IPS-18a (cell line): ENCODE measurements around the gene NCK2.

Source experiments
- H3K27ac ChIP-seq: one replicate; pipeline ENCODE4 v1.5.1; 2013; ENCODE audit warnings: low read length
- H3K27me3 ChIP-seq: one replicate; pipeline ENCODE4 v1.6.1; 2013; ENCODE audit warnings: mild to moderate bottlenecking, low read length; ENCODE audit not compliant: control insufficient read depth, insufficient read depth
- H3K36me3 ChIP-seq: one replicate; pipeline ENCODE4 v1.6.1; 2013; ENCODE audit warnings: low read depth, low read length; ENCODE audit not compliant: control insufficient read depth
- H3K4me1 ChIP-seq: one replicate; pipeline ENCODE4 v1.6.1; 2013; ENCODE audit warnings: low read depth, low read length; ENCODE audit not compliant: control insufficient read depth
- H3K4me3 ChIP-seq: one replicate; pipeline ENCODE4 v1.5.1; 2013; ENCODE audit warnings: low read length
- H3K9ac ChIP-seq: one replicate; pipeline ENCODE4 v1.6.1; 2013; ENCODE audit warnings: mild to moderate bottlenecking, low read length, moderate library complexity
- H3K9me3 ChIP-seq: one replicate; pipeline ENCODE4 v1.6.1; 2013; ENCODE audit warnings: low read depth, low read length; ENCODE audit not compliant: control insufficient read depth

Gene NCK2

DNA sequence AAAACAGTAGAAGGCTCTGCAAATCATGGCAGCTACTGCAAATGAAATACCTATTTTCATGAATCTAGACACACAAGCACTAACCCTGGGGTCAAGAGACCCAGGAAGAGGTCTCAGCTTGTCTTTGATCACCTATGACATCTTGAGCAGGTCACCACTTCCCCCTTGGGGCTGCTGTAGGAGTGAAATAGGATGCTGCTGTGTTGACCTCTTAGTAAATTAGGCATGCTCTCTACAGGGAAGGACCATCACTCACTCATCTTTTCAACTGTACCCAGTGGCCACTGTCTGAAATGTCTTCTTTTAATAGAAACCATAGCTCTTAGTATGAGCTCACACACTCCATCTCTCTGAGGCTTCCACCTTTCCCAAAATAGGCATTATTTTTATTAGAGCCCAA lies 83.8 kb downstream of the NCK2 start:
- no peaks in the 10 kb centered on the region for H3K27me3 ChIP-seq
- H3K9me3 ChIP-seq = peaks cover 5% of the 10 kb centered on the region
- H3K9ac ChIP-seq = no peak overlapping the region
- no peak overlapping the region for H3K27ac ChIP-seq
- no peak overlapping the region for H3K4me3 ChIP-seq
- no peaks in the 10 kb centered on the region for H3K36me3 ChIP-seq
- H3K4me1 ChIP-seq = no peaks in the 10 kb centered on the region

DNA sequence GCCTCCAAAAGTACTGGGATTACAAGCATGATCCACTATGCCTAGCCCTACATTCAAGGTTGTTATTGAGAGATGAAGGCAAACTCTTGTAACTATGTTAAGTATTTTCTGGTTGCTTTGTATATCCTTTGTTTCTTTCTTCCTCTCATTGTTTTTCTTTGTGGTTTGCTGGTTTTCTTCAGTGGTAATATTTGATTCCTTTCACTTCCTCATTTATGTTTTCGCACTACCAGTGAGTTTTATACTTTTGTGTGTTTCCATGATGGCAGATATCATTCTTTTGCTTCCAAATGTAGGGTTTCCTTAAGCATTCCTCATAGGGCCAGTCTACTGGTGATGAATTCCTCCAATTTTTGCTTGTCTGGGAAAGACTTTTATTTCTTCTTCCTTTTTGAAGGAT lies 90.2 kb downstream of the NCK2 start:
- Histone ChIP-seq H3K4me1 (peaks cover 11% of the 10 kb centered on the region), H3K27ac (no peak overlapping the region), H3K9ac (no peak overlapping the region), H3K27me3 (no peaks in the 10 kb centered on the region), H3K9me3 (peaks cover 5% of the 10 kb centered on the region), H3K4me3 (no peak overlapping the region), H3K36me3 (no peaks in the 10 kb centered on the region)

DNA sequence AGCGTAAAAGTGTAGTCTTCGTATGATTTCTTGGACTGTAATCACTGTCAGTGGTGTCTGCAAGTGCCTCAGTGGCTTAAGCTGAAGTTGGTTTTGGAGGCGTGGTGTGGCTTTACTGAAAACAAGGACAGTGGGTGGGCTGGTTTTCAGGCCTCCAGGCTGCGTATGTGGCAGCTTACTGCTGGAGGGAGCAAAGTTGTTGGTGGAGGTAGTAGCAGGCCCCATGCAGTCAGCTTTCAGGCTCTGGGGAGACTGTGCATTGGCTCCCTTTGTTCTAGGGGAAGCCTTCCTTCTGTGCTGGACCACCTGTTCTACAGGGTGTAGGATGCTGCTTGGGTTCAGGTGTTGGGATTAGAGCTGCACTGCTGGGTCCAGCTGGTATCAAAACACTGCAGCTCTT lies 91.6 kb downstream of the NCK2 start:
- no peak overlapping the region for H3K9ac ChIP-seq
- no peaks in the 10 kb centered on the region for H3K36me3 ChIP-seq
- no peaks in the 10 kb centered on the region for H3K27me3 ChIP-seq
- H3K4me1 ChIP-seq = peaks cover 15% of the 10 kb centered on the region
- H3K9me3 ChIP-seq = peaks cover 5% of the 10 kb centered on the region
- H3K4me3 ChIP-seq = no peak overlapping the region
- no peak overlapping the region for H3K27ac ChIP-seq

DNA sequence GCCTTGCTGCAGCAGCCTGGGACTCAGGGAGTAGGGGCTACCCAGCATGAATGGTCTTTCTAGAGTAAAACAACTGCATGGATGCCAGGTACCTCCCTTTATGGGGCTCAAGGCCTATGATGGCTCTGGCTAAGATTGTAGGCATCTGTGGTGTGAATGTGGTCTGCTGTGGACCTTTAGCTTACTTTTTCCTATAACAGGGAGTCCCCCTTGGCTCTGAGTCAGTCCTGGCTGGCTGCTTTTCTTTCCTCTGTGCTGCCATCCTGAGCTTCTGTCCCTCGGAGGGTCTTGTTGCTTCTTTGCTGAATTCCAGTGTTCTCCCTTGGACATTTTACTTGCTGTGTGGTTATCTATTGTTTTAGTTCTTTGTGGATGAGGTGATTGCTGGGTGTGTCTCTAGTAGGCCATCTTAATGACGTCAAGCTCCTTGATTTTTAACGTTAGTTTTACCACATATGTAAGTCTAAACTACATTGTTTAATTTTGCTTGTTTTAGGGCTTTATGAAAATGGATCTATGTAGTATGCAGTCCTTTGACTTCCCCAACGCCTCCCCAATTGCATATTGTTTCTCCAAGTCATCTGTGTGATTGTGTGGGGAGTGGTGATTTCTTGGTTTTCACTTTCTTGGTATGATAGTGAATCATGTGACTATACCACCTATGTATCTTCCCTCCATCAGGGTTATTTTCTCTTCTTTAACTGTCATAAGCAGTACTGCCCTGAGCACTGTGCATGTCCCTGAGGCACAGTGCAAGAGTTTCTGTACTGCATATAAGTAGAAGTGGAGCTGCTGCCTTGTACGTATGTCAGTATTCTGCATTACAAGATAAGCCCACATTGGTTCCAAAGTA lies 92.4 kb downstream of the NCK2 start:
- no peak overlapping the region for H3K9ac ChIP-seq
- H3K9me3 ChIP-seq = peaks cover 3% of the 10 kb centered on the region
- peaks cover 15% of the 10 kb centered on the region for H3K4me1 ChIP-seq
- no peak overlapping the region for H3K4me3 ChIP-seq
- H3K27me3 ChIP-seq = no peaks in the 10 kb centered on the region
- no peaks in the 10 kb centered on the region for H3K36me3 ChIP-seq
- H3K27ac ChIP-seq = no peak overlapping the region

DNA sequence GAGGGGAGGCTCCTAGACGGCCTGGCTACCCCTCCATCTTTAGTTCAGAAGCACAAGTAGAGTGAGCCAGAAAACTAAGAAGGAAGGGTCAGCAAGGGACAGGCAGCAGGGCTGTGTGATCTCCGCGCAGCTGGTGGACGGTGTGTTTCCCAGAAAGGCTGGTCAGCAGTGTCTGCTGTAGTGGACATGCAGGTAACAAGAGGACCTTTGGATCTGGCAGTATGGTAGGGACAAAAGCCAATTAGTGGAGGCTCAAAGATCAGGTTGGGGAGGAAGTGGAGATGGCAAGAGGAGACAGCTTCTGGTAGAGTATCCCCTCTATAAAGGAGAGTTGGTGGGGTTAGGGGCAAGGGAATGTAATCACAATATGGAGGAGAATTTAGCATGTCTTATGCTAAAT lies 95.1 kb downstream of the NCK2 start:
- no peaks in the 10 kb centered on the region for H3K9me3 ChIP-seq
- H3K27me3 ChIP-seq = no peaks in the 10 kb centered on the region
- no peak overlapping the region for H3K4me3 ChIP-seq
- H3K36me3 ChIP-seq = no peaks in the 10 kb centered on the region
- no peak overlapping the region for H3K9ac ChIP-seq
- H3K27ac ChIP-seq = no peak overlapping the region
- H3K4me1 ChIP-seq = peaks cover 22% of the 10 kb centered on the region

- H3K27ac ChIP-seq = no peak overlapping the region
- no peaks in the 10 kb centered on the region for H3K27me3 ChIP-seq
- H3K9me3 ChIP-seq = no peaks in the 10 kb centered on the region
- H3K4me1 ChIP-seq = peaks cover 22% of the 10 kb centered on the region
- H3K36me3 ChIP-seq = no peaks in the 10 kb centered on the region
- no peak overlapping the region for H3K9ac ChIP-seq
- H3K4me3 ChIP-seq = no peak overlapping the region
Measured at GRCh38 chr2:105840933-105841332, 96.2 kb downstream of the NCK2 start.

DNA sequence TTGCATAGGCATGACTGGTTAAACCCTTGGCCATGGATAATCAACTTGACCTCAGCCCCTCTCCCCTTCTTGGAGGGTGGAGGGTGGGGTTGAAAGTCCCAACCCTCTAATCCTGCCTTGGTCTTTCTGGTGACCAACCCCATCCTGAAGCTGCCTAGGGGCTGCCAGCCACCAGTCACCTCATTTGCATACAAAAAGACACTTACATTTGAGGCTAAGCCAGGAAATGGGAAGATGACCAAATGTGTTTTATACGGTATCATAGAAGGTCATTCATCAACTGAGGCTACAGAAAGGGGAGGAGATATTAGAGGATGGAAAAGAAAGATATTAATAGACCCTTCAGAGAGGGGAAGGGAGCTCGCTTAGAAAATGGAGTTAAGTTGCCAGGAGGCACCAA lies 96.8 kb downstream of the NCK2 start:
- Histone ChIP-seq H3K9ac (no peak overlapping the region), H3K9me3 (no peaks in the 10 kb centered on the region), H3K27me3 (no peaks in the 10 kb centered on the region), H3K36me3 (no peaks in the 10 kb centered on the region), H3K27ac (no peak overlapping the region), H3K4me3 (no peak overlapping the region), H3K4me1 (peaks cover 22% of the 10 kb centered on the region)

- no peaks in the 10 kb centered on the region for H3K9me3 ChIP-seq
- peaks cover 22% of the 10 kb centered on the region for H3K4me1 ChIP-seq
- no peak overlapping the region for H3K27ac ChIP-seq
- no peaks in the 10 kb centered on the region for H3K36me3 ChIP-seq
- no peak overlapping the region for H3K4me3 ChIP-seq
- H3K9ac ChIP-seq = no peak overlapping the region
- H3K27me3 ChIP-seq = no peaks in the 10 kb centered on the region
Measured at GRCh38 chr2:105842555-105842954, 97.8 kb downstream of the NCK2 start.

GRCh38 chr2:105843476-105844374 lies 99.0 kb downstream of the NCK2 start:
- H3K4me1 ChIP-seq = peaks cover 19% of the 10 kb centered on the region
- no peaks in the 10 kb centered on the region for H3K9me3 ChIP-seq
- no peak overlapping the region for H3K9ac ChIP-seq
- H3K4me3 ChIP-seq = no peak overlapping the region
- H3K36me3 ChIP-seq = no peaks in the 10 kb centered on the region
- H3K27me3 ChIP-seq = no peaks in the 10 kb centered on the region
- no peak overlapping the region for H3K27ac ChIP-seq

DNA sequence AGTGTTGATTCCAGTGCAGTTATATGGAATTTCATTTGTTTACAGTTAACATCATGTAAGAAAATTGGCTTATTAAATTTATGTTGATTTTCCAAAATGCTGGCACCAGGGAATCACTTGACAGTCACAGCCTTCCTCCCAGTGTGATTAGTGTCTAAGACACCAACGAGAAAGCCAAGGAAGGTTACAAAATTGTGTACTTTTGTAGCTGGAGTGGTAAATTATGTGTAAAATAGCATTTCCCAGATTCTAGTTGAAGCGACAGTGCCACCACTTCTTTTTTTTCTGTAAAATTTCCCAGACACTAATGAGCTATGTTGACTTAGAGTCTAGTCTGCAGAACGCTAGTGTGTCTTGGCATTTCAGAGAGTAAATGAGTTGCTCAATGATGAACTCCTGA lies 101.3 kb downstream of the NCK2 start:
- H3K4me1 ChIP-seq = peaks cover 8% of the 10 kb centered on the region
- H3K27me3 ChIP-seq = no peaks in the 10 kb centered on the region
- no peak overlapping the region for H3K27ac ChIP-seq
- H3K9ac ChIP-seq = no peak overlapping the region
- H3K9me3 ChIP-seq = no peaks in the 10 kb centered on the region
- no peaks in the 10 kb centered on the region for H3K36me3 ChIP-seq
- H3K4me3 ChIP-seq = no peak overlapping the region

GRCh38 chr2:105847056-105847455 lies 102.3 kb downstream of the NCK2 start:
- no peaks in the 10 kb centered on the region for H3K36me3 ChIP-seq
- peaks cover 7% of the 10 kb centered on the region for H3K4me1 ChIP-seq
- no peak overlapping the region for H3K27ac ChIP-seq

More at GRCh38 chr2:105847056-105847455, 102.3 kb downstream of the NCK2 start:
- H3K9me3 ChIP-seq = no peaks in the 10 kb centered on the region
- H3K27me3 ChIP-seq = no peaks in the 10 kb centered on the region
- H3K9ac ChIP-seq = no peak overlapping the region
- H3K4me3 ChIP-seq = no peak overlapping the region
